ENCODE measurements around the gene KLF3.
A peak's percentile ranks its signal among the peaks of the same experiment; 100 is the strongest.

The KLF3 gene

DNA sequence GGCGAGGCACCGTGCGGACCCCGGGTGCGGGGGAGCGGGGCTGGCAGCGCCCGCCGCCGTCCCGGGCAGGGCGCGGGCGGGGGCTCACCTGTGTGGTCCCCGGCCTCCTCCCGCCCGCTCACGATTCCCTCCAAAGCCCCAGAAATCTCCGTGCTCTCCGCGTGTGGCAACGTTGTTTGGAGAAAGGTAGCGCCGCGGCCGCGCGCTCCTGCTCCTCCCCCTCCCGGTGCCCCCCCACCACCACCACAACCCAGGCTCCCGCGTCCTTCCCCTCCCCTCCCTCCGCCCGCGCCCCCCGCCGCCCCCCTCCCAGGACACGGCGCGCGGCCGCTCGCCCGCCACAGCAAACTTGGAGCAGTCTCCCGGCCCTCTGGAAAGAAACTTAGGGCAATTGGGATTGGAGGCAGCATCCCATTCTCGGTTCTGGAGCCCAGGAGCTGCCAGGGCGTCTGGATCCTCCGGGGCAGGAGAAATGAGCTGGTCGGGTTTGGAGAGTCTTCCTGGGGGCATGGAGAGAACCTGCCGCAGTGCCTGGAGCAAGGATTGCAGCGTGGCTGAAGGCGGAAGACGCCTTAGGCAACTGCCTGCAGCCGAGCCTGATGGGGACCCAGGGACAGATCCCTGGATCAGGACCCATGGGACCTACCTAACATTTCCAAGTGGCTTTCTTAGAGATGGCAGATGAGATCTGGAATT lies 855 bp downstream of the KLF3 start:
- no peaks in the 10 kb centered on the region for H3K9me3 ChIP-seq (ENCODE audit: control insufficient read depth, insufficient read depth, low read depth, low read length)
- H3K4me3 ChIP-seq (ENCODE audit: low read depth, low read length), result peak overlapping the region; percentile 66
- H3K27ac ChIP-seq (ENCODE audit: extremely low read depth, low read depth, low read length), result peak overlapping the region; percentile 94
- H3K36me3 ChIP-seq (ENCODE audit: control insufficient read depth in 2 of 2, insufficient read depth in 1 of 2, low read length in 2 of 2), result no peaks in the 10 kb centered on the region
- CTCF ChIA-PET, result interaction anchor here (0.6 to 1.0 kb wide), 3 partner anchors 169 to 485 kb away, joined by 4 read pairs; no protein-coding TSS in a partner anchor
- POLR2A ChIA-PET, result interaction anchor here (0.7 kb wide), 1 partner anchor 44 kb away, joined by 5 read pairs; no protein-coding TSS in a partner anchor
- 0 out of 2 replicates have a peak, but pooled peaks cover 5% of the 10 kb centered on the region for H3K4me1 ChIP-seq (ENCODE audit: control insufficient read depth, insufficient read depth, low read length)
- TF ChIP-seq ZNF558 (tag by site-specific recombination; IDR thresholded peaks at IDR 0.05) (no peak), ZNF354C (tag by site-specific recombination; IDR thresholded peaks at IDR 0.05; ENCODE audit: borderline replicate concordance, low read depth) (no peak), ZNF335 (tag by site-specific recombination; conservative IDR thresholded peaks at IDR 0.05) (peak; percentile 88), GLIS2 (tag by site-specific recombination; IDR thresholded peaks at IDR 0.05) (peak; percentile 53; the same call in 1 of the 2 replicates), IKZF3 (tag by site-specific recombination; IDR thresholded peaks at IDR 0.05) (peak; percentile 86), ZBTB20 (tag by site-specific recombination; IDR thresholded peaks at IDR 0.05) (peak; percentile 45; the same call in 1 of the 2 replicates), GLIS1 (tag by site-specific recombination; IDR thresholded peaks at IDR 0.05) (peak; percentile 47; the same call in 1 of the 2 replicates), ZFHX2 (tag by site-specific recombination; conservative IDR thresholded peaks at IDR 0.05) (peak; percentile 61), ZBTB48 (tag by site-specific recombination; IDR thresholded peaks at IDR 0.05) (peak; percentile 31; the same call in 1 of the 2 replicates), ZNF830 (tag by site-specific recombination; IDR thresholded peaks at IDR 0.05; ENCODE audit: low read depth) (no peak), ZNF621 (tag by site-specific recombination; IDR thresholded peaks at IDR 0.05) (no peak), ZSCAN30 (tag by site-specific recombination; IDR thresholded peaks at IDR 0.05) (peak; percentile 14; the same call in 1 of the 2 replicates), ZNF10 (tag by site-specific recombination; IDR thresholded peaks at IDR 0.05) (no peak), ZNF600 (tag by site-specific recombination; IDR thresholded peaks at IDR 0.05) (peak; percentile 52), ZBTB7A (tag by site-specific recombination; IDR thresholded peaks at IDR 0.05; ENCODE audit: low read depth) (no peak), ZBTB17 (tag by site-specific recombination; IDR thresholded peaks at IDR 0.05) (0 out of 2 replicates have a peak, but pooled peaks have one; percentile 32)
- TF ChIP-seq, protein P1, sequence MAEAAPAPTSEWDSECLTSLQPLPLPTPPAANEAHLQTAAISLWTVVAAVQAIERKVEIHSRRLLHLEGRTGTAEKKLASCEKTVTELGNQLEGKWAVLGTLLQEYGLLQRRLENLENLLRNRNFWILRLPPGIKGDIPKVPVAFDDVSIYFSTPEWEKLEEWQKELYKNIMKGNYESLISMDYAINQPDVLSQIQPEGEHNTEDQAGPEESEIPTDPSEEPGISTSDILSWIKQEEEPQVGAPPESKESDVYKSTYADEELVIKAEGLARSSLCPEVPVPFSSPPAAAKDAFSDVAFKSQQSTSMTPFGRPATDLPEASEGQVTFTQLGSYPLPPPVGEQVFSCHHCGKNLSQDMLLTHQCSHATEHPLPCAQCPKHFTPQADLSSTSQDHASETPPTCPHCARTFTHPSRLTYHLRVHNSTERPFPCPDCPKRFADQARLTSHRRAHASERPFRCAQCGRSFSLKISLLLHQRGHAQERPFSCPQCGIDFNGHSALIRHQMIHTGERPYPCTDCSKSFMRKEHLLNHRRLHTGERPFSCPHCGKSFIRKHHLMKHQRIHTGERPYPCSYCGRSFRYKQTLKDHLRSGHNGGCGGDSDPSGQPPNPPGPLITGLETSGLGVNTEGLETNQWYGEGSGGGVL (tag by site-specific recombination; IDR thresholded peaks at IDR 0.05), result peak; percentile 70; the same call in 1 of the 2 replicates
- TF ChIP-seq, protein P2, sequence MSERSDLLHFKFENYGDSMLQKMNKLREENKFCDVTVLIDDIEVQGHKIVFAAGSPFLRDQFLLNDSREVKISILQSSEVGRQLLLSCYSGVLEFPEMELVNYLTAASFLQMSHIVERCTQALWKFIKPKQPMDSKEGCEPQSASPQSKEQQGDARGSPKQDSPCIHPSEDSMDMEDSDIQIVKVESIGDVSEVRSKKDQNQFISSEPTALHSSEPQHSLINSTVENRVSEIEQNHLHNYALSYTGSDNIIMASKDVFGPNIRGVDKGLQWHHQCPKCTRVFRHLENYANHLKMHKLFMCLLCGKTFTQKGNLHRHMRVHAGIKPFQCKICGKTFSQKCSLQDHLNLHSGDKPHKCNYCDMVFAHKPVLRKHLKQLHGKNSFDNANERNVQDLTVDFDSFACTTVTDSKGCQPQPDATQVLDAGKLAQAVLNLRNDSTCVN (tag by site-specific recombination; optimal IDR thresholded peaks at IDR 0.05), result peak; percentile 54
- TF ChIP-seq, protein P3, sequence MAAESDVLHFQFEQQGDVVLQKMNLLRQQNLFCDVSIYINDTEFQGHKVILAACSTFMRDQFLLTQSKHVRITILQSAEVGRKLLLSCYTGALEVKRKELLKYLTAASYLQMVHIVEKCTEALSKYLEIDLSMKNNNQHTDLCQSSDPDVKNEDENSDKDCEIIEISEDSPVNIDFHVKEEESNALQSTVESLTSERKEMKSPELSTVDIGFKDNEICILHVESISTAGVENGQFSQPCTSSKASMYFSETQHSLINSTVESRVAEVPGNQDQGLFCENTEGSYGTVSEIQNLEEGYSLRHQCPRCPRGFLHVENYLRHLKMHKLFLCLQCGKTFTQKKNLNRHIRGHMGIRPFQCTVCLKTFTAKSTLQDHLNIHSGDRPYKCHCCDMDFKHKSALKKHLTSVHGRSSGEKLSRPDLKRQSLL (tag by site-specific recombination; IDR thresholded peaks at IDR 0.05), result peak; percentile 33; the same call in 1 of the 2 replicates
- TF ChIP-seq, protein P4, sequence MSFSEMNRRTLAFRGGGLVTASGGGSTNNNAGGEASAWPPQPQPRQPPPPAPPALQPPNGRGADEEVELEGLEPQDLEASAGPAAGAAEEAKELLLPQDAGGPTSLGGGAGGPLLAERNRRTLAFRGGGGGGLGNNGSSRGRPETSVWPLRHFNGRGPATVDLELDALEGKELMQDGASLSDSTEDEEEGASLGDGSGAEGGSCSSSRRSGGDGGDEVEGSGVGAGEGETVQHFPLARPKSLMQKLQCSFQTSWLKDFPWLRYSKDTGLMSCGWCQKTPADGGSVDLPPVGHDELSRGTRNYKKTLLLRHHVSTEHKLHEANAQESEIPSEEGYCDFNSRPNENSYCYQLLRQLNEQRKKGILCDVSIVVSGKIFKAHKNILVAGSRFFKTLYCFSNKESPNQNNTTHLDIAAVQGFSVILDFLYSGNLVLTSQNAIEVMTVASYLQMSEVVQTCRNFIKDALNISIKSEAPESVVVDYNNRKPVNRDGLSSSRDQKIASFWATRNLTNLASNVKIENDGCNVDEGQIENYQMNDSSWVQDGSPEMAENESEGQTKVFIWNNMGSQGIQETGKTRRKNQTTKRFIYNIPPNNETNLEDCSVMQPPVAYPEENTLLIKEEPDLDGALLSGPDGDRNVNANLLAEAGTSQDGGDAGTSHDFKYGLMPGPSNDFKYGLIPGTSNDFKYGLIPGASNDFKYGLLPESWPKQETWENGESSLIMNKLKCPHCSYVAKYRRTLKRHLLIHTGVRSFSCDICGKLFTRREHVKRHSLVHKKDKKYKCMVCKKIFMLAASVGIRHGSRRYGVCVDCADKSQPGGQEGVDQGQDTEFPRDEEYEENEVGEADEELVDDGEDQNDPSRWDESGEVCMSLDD (tag by site-specific recombination; IDR thresholded peaks at IDR 0.05), result 0 out of 2 replicates have a peak, but pooled peaks have one; percentile 2
- TF ChIP-seq, protein P5, sequence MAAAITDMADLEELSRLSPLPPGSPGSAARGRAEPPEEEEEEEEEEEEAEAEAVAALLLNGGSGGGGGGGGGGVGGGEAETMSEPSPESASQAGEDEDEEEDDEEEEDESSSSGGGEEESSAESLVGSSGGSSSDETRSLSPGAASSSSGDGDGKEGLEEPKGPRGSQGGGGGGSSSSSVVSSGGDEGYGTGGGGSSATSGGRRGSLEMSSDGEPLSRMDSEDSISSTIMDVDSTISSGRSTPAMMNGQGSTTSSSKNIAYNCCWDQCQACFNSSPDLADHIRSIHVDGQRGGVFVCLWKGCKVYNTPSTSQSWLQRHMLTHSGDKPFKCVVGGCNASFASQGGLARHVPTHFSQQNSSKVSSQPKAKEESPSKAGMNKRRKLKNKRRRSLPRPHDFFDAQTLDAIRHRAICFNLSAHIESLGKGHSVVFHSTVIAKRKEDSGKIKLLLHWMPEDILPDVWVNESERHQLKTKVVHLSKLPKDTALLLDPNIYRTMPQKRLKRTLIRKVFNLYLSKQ (tag by site-specific recombination; IDR thresholded peaks at IDR 0.05; ENCODE audit: borderline replicate concordance), result no peak
